Measurements from ENCODE around the gene DNAH1. TPM values are rescaled to one million over a fixed set of nuclear protein-coding genes. Genes with fewer than 3 reads are reported as not detected.

Gene DNAH1
- total and polyA plus RNA-seq, 2 of the 13 experiments (the other 11 are each of a cell fraction or from before 2014, with no cell fraction given), result 0.64 to 3.5 TPM

- ChIA-PET CTCF (ENCODE audit: low intra/inter-chr PET ratio, low total read pairs) (no interaction called here), POLR2A (no interaction called here)
- intact Hi-C loops (cut with micrococcal nuclease; ENCODE audit: unreplicated experiment) (no loop called here), in situ Hi-C loops (cut with HindIII; ENCODE audit: extremely low pct_ligation_motif_present, low pct_unique_long_range_greater_than_20kb) (no loop called here)
- H3K9me3 ChIP-seq (ENCODE audit: low read length), result no peaks in the 10 kb centered on the region
- H3K4me2 ChIP-seq (ENCODE audit: low read depth, low read length), result no peak overlapping the region
- no peaks in the 10 kb centered on the region for H3K4me1 ChIP-seq (ENCODE audit: insufficient read depth, low read length)
- 85% methylated on average over 10 of the region's 11 CpGs for WGBS (ENCODE audit: low lambda C conversion rate)
- DNase-seq (ENCODE audit: low spot score) (no peak), ATAC-seq (no peak), FAIRE-seq (no peak)
- no TSS peak for BruUV-seq (replicated peaks)
- H3K9ac ChIP-seq (ENCODE audit: insufficient read depth, low read depth, low read length), result no peak overlapping the region
- H3K79me2 ChIP-seq (ENCODE audit: insufficient read depth, low read length), result no peaks in the 10 kb centered on the region
- H4K20me1 ChIP-seq (ENCODE audit: insufficient read depth, low read length), result no peaks in the 10 kb centered on the region
- TF ChIP-seq ZBTB37 (CRISPR knock-in tag; IDR thresholded peaks at IDR 0.05) (no peak), ZNF781 (CRISPR knock-in tag; IDR thresholded peaks at IDR 0.05; ENCODE audit: borderline replicate concordance, not compliant biosample characterization) (no peak), DBP (CRISPR knock-in tag; IDR thresholded peaks at IDR 0.05; ENCODE audit: not compliant biosample characterization) (no peak), ZNF557 (CRISPR knock-in tag; IDR thresholded peaks at IDR 0.05) (no peak), PPARG (CRISPR knock-in tag; conservative IDR thresholded peaks at IDR 0.05) (no peak), ZNF343 (CRISPR knock-in tag; IDR thresholded peaks at IDR 0.05) (no peak), HNRNPK (IDR thresholded peaks at IDR 0.05; ENCODE audit: low read depth, low read length, poor library complexity, severe bottlenecking) (no peak)
- TF ChIP-seq, protein P1, sequence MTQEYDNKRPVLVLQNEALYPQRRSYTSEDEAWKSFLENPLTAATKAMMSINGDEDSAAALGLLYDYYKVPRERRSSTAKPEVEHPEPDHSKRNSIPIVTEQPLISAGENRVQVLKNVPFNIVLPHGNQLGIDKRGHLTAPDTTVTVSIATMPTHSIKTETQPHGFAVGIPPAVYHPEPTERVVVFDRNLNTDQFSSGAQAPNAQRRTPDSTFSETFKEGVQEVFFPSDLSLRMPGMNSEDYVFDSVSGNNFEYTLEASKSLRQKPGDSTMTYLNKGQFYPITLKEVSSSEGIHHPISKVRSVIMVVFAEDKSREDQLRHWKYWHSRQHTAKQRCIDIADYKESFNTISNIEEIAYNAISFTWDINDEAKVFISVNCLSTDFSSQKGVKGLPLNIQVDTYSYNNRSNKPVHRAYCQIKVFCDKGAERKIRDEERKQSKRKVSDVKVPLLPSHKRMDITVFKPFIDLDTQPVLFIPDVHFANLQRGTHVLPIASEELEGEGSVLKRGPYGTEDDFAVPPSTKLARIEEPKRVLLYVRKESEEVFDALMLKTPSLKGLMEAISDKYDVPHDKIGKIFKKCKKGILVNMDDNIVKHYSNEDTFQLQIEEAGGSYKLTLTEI (CRISPR knock-in tag; conservative IDR thresholded peaks at IDR 0.05), result no peak
- no peaks in the 10 kb centered on the region for H3K27me3 ChIP-seq (ENCODE audit: control insufficient read depth in 1 of 2, insufficient read depth in 2 of 2, low read length in 2 of 2)
- H3K4me3 ChIP-seq (replicated peaks in 1 of 3; ENCODE audit: insufficient read depth in 1 of 3, low read depth in 2 of 3, low read length in 3 of 3), result no peak overlapping the region
- H2AFZ ChIP-seq (ENCODE audit: low read length), result no peak overlapping the region
- no peaks in the 10 kb centered on the region for H3K36me3 ChIP-seq (replicated peaks in 1 of 2; ENCODE audit: control insufficient read depth in 1 of 2, insufficient read depth in 2 of 2, low read length in 2 of 2)
- no peak overlapping the region for H3K27ac ChIP-seq (ENCODE audit: extremely low read length, insufficient read depth, low read length)
Measured at GRCh38 chr3:52350981-52351761, 35.1 kb downstream of the DNAH1 start.
